Umbilical cord (tissue), 2 donors: ENCODE measurements around the gene CTDP1. TPM values are rescaled to one million over a fixed set of nuclear protein-coding genes. Genes with fewer than 3 reads are reported as not detected.
"Not testable (repeated sequence)": the region's sequence is repeated elsewhere in the genome, so short reads cannot be mapped to it uniquely, and the experiment has no call there.

Experiments used
- DNase-seq: peaks from one replicate; pipeline ENCODE4 v3.0.0-alpha.2; 2015; ENCODE audit warnings: low spot score
- total RNA-seq: library from RNA; depleted of rRNA; stranded (reverse); fragments of >200 nt; gene quantifications from one replicate; pipeline ENCODE4 v1.2.3, GENCODE V29; 2014; ENCODE audit warnings: low replicate concordance; ENCODE audit not compliant: insufficient read depth

Gene CTDP1
- total RNA-seq, 1 donor from 2014 or later = 16.1 TPM

DNA sequence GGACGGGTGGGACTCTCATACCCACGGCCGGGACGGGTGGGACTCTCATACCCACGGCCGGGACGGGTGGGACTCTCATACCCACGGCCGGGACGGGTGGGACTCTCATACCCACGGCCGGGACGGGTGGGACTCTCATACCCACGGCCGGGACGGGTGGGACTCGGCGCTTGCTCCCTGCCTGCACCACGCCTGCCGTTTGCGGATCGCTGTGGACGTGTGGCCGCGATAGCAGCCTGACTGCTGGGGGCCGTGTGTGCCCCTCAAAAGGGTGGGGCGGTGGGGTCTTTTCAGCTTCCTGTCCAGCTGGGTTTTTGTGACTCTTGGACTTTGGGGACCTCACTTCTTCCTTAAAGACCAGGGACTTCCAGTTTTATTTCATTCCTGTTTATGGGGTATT, 60.4 kb downstream of the CTDP1 start:
- not testable (repeated sequence) for DNase-seq

- DNase-seq = no peak
Observed at GRCh38 chr18:79740521-79741361, 61.1 kb downstream of the CTDP1 start.

DNA sequence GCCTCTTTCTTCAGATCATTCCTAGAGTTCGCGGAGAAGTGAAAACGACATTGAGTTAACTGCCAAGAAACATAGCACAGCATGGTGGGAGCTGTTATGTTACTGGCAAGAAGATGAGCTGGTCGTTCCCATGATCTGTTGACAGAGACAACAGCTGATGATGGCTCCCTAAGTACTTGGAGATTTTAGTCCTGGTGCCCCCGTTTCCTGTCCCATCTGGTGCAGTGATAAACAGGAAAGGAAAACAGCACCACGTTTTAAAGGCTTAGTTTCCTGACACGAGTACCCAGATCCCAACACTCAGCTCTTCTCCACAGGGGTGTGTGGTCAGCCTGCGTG, 61.7 kb downstream of the CTDP1 start:
- DNase-seq = no peak

DNA sequence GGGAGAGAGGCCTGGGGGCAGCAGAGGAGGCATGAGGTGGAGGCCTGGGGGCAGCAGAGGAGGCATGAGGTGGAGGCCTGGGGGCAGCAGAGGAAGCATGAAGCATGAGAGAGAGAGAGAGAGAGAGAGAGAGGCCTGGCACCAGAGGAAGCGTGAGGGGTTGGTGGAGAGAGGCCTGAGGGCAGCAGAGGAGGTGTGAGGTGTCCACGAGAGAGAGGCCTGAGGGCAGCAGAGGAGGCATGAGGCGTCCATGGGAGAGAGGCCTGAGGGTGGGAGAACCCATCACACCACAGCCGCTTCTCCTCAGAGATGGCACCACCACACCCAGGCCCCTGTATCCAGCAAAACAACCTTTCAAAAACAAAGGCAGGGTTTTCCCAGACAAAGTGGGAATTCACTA, 62.5 kb downstream of the CTDP1 start:
- DNase-seq = no peak

DNA sequence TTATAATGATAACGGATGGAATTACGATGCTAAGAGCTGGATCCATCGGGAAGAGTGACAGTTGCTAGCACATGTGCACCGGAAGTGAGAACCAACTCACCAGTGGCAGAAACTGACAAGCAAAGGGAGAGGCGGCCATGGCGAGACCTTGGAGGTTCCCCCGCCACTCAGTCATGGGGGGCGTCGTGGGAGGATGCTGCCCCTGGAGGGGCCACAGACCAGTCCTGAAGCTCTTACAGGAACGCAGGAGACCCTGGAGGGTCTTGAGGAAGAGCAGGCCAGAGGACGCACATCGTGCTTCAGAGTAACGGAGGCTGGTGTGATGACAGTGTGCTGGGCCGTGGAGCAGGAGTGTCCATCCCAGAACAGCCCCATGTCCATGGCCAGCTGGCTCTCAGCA, 65.0 kb downstream of the CTDP1 start:
- no peak for DNase-seq

GRCh38 chr18:79746730-79747129, 67.1 kb downstream of the CTDP1 start:
- DNase-seq = no peak

DNA sequence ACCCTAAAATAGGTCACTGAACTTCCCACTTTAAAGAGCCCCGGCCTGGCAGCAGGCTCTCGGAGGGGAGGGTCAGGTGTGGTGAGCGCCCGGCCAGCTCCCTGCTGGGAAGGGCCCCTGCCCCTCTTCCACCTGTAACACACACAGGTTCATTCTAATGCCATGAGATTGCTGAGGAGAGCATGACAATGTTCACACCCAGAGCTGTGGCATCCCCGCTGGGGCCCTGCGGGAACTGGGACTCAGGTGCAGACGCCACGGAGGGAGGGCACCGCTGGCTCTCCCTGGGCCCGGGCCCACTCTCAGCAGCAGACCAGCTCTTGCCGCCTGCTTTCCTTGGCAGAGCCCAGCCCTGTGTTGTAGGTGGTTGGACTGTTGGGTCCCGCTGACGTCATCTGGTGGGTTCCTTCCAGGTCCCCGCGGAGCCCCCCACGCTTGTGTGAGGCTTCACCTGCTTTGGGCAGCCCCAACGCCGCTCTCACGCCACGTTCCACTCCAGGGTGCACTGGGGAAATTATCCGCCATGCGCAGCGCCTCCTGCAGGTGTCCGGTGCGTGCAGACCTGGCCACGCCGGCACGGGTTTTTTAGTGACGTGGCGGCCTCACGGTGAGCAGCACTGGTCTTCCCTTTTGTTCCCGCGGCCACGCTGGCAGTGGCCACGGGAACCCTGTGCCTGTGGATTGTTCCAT, 67.7 kb downstream of the CTDP1 start:
- DNase-seq = no peak

- DNase-seq = no peak
Observed at GRCh38 chr18:79748321-79749180, 68.9 kb downstream of the CTDP1 start.

DNA sequence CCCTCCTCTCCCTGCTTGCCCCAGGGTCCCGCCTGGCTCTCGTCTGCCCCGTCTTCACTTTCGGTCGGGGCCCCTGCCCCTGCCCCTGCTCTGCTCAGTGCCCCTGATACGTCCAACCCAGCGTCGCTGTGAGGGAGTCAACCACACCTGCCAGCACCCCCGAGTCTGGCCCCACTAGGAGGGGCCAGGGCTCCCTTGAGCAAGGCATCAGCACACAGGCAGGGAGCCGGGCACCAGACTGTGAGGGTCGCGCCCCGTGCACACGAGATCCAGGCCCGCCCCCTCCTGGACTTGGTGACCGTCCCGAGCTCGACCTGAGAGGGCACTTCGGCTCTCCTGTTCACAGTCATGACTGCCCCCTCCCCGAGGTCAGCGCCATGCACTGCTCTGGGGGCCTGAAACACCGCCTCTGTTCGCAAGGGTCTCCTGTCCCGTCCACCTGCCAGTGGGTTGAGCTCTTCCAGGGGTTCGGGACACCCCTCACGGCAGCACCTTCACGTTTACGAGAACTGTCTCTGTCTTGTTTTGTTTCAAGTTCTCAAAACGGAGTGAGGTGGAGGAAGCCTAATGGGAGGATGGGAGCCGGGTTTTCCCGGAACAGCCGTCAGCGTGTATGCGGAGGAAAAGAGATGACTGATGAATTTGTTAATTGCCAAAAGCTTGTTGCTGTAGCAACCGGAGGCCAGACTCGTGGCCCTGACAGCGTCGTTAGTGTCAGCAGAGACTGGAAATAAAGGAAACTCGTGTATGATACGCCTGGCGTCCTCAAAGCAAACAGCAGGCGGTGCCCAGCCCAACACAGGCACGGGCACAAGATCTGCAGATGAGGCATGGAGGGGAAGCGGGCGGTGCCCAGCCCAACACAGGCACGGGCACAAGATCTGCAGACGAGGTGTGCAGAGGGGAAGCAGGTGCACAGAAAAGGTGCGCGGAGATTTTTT, 69.9 kb downstream of the CTDP1 start:
- no peak for DNase-seq

DNA sequence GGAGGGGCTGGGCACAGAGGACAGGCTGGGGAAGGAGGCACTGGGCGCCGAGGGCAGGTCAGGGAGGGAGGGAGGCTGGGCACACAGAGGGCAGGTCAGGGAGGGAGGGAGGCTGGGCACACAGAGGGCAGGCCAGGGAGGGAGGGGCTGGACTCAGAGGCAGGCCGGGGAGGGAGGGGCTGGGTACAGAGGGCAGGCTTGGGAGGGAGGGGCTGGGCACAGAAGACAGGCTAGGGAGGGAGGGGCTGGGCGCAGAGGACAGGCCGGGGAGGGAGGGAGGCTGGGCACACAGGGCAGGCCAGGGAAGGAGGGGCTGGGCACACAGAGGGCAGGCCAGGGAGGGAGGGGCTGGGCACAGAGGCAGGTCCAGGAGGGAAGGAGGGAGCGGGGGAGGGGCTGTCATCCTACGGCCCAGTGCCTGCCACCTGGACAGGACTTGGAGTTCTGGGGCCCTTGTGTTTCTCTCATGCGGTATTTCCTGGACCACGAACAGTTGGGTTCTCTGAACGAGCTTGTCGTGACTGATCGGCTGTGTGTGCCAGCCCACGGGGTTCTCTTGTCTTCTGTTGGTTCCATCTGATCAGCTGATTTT, 71.5 kb downstream of the CTDP1 start:
- DNase-seq = no peak

- DNase-seq = not testable (repeated sequence)
Observed at GRCh38 chr18:79751918-79752578, 72.4 kb downstream of the CTDP1 start.

DNA sequence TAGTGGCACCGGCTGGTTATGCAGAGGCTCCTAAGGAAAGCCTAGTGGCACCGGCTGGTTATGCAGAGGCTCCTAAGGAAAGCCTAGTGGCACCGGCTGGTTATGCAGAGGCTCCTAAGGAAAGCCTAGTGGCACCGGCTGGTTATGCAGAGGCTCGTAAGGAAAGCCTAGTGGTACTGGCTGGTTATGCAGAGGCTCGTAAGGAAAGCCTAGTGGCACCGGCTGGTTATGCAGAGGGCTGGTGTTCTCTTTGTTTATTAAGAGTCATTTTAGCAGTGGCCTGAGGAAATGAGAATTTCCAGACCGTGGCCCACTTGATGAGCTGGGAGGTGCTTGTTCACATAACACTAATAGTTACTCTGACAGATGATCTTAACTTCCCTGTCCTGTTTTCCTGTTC, 73.3 kb downstream of the CTDP1 start:
- not testable (repeated sequence) for DNase-seq

DNA sequence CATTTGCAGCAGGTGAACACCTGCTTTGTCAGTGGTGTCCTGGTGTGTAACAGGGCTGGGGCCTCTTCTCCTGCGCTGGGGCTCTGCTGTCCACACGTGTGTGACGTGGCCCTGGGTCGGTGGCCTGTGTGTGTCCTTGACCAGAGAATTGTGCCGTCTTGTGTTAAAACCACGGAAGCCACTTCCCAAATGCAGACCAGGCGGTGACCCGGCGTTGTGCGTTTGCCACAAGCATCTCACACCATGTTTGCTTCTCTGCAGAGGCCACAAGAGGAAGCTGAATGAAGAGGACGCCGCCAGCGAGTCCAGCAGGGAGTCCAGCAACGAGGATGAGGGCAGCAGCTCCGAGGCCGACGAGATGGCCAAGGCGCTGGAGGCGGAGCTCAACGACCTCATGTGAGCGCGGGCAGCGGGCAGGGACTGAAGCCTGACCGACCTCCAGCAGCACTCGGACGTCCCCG, 73.8 kb downstream of the CTDP1 start:
- DNase-seq = no peak

DNA sequence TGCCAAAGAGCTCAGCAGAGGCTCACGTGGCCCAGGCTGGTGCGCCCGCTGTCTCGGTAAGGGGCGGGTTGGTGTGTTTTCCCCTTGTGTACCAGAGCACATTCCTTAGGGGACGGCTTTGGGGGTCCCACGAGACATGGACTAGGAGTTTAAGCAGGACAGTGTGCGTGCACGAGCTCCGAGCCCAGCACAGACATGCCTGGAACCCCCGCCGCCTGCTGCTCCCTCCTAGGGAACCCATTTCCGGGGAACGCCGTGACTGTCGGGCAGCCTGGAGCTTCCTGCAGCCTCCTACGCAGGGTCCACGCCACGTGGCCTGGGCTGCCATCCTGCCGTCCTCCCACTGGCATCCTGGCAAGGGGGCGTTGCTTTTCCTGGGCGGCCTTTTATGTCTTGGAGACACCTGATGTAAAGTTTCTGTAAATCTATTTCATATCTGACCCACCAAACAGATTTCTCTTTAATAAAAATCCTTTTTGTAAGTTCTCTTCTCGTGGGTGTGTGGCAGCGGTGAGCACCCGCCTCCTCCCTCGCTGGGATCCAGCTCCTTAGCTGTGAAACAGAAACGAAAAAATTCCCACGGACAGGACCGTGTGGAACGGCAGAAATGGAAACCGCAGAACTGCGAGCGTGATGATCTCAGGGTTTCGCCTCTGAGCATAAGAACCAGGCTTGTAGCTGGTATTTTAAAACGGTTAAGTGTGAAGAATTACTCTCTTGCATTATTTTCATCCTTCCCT, 74.6 kb downstream of the CTDP1 start:
- DNase-seq = no peak

GRCh38 chr18:79754831-79755351, 75.3 kb downstream of the CTDP1 start:
- DNase-seq = no peak

DNA sequence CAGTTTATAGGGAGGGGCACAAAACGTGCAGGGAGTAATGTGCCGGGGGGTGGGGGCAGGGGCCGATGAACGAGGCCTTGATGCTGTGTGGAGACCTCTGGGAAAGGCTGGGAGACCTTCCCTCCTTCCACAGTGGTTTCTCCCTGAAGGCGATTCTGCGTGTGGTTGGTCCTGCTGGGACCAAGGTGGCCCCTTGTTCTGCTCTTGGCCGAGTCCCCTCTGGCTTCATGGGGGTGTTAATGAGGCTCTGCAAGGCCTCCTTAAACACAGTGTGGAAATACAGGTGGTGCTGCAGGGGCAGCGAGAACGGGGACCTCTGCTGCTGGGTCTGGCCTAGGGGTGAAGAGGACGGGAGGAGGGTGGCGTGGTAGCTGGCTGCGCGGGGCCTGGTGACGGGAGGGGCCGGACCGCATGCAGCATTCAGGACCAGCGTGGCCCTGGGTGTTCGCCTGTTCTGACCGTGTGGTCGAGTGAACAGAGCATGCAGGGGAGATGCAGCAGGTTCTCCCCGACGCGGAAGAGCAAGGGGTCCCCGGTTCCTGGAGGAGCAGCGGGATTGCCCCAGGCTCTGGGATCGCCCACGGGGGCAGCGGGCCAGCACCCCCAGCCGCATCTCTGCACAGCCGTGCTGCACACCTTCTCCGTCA, 76.0 kb downstream of the CTDP1 start:
- no peak for DNase-seq

DNA sequence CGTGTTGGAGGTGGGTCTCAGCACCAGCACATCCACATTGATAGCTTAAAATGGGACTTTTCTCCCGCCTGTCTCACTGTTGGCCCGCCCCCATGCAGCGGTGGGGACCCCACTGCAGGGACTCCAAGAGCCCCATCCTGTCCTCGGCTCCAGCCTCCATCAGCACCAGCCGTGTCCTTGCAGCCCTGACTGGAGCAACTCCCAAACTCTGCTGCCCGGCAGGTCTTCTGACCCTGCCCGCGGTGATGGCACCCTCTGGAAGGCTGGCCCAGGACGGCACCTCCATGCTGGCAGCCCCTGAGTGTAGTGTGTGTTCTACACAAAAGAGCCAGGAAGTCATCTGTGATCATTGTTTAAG, 76.5 kb downstream of the CTDP1 start:
- DNase-seq = no peak

DNA sequence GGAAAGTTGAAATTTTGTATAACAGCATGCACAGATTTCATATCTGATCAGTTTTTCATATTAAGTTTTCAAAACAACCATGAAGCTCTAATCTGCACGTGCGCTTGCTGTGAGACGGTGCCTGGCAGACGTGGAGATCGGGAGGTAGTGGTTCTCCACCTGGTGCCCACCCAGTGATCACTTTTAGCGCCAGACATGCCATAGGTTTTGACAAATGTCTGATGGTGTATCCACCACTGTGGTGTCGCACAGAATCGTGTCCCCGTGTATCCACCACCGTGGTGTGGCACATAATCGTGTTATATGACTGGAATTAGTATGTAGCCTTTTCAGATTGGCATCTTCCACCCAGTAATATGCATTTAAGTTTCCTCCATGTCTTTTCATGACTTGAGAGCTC, 77.2 kb downstream of the CTDP1 start:
- DNase-seq = no peak

GRCh38 chr18:79760348-79760747, 80.7 kb downstream of the CTDP1 start:
- DNase-seq = no peak
